HG03432 (cell line): ENCODE measurements around the gene S100A12.
"Not testable (repeated sequence)": the region's sequence is repeated elsewhere in the genome, so short reads cannot be mapped to it uniquely, and the experiment has no call there.

Experiments used
- ATAC-seq: cut with Tn5 transposase; IDR thresholded peaks from one replicate; pipeline ENCODE4 v1.9.1; 2021; ENCODE audit warnings: mild to moderate bottlenecking, moderate library complexity; ENCODE audit not compliant: unreplicated experiment

S100A12 gene

DNA sequence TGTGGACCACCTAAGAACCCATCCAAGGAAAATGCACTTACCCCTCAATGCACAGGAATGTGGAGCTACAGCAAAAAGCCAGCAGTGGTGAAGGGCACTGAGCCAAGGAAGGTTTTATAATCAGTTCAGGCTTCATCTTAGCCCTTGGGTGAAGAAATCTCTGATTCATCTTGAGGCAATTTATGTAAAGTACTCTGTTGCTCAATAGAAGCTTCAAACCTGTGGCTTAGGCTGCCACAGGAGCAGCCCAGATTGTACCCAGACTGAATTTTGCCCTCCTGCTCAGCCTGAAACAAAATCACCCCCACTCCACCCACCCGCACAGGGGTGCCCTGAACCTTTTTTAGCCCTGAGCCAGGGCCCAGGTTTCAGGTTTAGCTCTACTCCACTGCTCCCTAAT is at the start of gene S100A12:
Gene S100A12 (minus strand): TSS at position 111 of the 400 bp plus-strand sequence. CDS start 1,029 bp downstream, outside the sequence.
- no peak for ATAC-seq

DNA sequence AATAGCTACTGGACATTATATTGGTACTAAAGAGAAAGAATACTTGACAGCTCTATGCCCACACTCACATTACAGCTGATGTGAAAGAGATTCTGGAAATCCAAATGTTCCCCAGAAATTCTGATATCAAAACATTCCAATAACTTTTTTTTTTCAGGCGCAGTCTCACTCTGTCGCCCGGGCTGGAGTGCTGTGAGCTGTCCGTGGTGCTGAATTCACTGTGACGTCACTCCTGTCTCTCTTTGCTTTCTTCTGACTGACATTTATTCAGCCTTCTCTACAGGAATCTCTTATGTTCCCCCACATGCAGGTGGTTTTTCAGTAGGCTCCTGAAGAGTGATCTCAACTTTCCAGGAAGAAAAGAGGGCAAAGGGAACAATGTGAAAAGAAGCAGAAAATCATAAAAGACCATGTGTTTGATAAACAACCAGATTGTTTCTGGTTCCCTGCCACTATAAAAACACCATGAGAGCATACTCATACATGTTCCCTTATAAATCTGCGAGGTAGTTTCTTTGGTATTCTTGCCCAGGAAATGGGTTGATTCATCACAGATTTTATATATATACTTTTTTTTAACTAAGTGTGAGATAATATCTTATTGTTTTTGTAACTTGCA is 47.1 kb upstream of the S100A12 start:
- ATAC-seq: no peak

GRCh38 chr1:153420306-153420705 is 44.9 kb upstream of the S100A12 start:
- no peak for ATAC-seq

DNA sequence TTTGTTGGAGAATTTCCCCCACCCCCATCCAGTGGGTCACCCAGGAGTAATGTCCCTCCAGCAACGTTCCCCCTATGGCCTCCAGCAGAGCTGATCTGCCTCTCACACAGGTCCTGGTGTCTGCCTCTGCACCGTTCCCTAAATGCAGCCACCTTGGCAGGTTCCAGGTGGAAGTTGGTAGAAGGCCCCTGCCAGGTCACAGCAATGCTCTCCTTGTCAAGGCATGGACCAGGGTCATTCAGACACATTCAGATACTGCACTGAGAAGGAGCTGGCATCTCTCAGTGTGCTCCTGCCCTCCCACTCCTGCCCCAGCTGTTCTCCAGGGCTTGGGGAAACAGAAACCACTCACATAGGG is 44.0 kb upstream of the S100A12 start:
- not testable (repeated sequence) for ATAC-seq

DNA sequence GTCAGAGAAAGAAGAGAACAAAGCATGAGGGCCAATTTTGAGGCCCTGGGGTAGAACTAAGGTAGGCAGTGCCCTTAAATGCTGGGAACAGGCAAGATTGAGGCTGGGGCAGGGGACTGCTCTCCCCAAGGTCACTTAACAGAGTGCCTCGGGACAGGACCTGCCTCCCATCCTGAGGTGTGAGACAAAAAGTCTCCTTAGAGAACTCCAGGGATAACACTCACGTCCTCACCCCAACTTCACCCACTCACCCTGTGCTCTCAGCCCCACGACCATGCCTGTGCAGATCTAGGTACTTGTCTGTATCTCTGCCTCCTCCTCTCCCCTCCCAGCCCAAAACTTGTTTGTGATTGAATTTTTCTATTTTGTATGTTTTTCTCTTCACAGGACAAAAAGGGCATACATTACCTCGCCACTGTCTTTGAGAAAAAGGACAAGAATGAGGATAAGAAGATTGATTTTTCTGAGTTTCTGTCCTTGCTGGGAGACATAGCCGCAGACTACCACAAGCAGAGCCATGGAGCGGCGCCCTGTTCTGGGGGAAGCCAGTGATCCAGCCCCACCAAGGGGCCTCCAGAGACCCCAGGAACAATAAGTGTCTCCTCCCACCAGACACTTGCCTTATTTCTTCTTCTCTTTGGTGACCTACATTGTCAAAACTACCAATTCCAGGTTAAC is 43.5 kb upstream of the S100A12 start:
- not testable (repeated sequence) for ATAC-seq

GRCh38 chr1:153417136-153417888 is 41.9 kb upstream of the S100A12 start:
- no peak for ATAC-seq

DNA sequence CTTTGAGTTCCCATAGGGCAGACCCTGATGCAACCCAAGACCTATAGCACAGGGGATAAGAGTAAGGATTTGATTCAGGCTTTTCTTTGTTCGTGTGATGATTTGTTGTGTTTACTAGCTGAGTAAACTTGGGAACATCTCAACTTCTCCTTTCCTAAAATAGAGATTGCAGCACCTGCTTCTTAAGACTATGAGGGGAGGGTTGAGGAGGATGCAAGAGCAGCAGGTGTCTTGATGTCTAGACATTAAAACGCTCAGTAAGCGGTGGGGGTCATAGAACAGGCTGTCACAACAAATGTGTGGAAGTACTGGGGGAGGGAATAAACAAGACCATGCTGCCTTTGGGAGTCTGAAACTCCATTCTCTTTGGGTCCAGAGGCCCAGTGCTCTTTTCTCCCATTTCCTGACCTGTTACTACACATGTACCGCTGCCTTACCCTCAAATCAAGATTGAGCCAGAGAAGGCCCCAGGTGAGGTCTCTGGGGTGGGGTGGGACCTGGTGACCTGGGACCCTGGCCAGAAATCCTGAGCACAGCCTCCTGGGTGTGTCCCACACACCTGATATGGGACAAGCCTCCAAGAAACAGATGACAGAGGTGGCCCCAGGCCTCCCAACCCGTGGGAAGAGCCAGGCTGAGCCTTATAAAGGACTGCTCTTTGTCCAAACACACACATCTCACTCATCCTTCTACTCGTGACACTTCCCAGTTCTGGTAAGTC is 40.6 kb upstream of the S100A12 start, which contains the start of gene S100A7A:
Gene S100A7A (plus strand): TSS at position 671 of the 721 bp plus-strand sequence. CDS start 1,563 bp downstream, outside the sequence.
- ATAC-seq: no peak

GRCh38 chr1:153413961-153414360 is 38.5 kb upstream of the S100A12 start:
- not testable (repeated sequence) for ATAC-seq

- ATAC-seq: not testable (repeated sequence)
Observed at GRCh38 chr1:153407274-153407673, 31.9 kb upstream of the S100A12 start.

GRCh38 chr1:153405825-153406599 is 30.6 kb upstream of the S100A12 start:
- not testable (repeated sequence) for ATAC-seq

- no peak for ATAC-seq
Observed at GRCh38 chr1:153404768-153405167, 29.3 kb upstream of the S100A12 start.

- no peak for ATAC-seq
Observed at GRCh38 chr1:153404086-153404635, 28.7 kb upstream of the S100A12 start.

DNA sequence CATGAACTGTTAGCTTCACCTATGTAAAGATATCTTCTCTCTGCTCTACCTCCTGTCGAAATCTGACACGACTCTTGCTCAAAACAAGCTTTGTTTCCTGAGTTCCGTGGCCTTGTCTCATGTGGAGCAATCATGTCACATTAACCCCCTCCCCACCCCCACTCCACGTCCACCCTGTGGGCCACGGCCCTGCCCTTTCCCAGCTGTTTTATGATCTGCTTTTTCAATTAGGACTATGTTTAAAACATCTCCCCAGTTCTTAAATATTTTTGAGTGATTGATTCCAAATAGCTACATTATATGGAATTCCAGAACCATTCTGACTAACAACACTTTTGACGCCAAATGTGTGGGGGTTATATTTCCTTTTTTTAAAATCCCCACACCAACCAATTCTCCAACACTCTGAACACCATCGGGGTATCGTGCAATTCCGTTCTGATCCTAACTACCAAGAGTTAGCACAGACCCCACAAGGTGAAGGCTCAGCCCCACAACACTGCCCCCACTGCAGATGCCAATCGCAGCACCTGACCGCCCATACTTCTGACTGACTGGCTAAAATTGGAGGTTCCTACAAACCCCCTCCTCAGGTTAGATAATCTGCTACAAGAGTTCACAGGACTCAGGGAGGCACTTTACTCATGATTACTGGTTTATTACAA is 28.1 kb upstream of the S100A12 start:
- ATAC-seq: no peak

GRCh38 chr1:153402226-153402625 is 26.8 kb upstream of the S100A12 start:
- no peak for ATAC-seq

GRCh38 chr1:153401461-153401860 is 26.0 kb upstream of the S100A12 start:
- no peak for ATAC-seq

GRCh38 chr1:153400244-153400643 is 24.8 kb upstream of the S100A12 start:
- ATAC-seq: no peak

DNA sequence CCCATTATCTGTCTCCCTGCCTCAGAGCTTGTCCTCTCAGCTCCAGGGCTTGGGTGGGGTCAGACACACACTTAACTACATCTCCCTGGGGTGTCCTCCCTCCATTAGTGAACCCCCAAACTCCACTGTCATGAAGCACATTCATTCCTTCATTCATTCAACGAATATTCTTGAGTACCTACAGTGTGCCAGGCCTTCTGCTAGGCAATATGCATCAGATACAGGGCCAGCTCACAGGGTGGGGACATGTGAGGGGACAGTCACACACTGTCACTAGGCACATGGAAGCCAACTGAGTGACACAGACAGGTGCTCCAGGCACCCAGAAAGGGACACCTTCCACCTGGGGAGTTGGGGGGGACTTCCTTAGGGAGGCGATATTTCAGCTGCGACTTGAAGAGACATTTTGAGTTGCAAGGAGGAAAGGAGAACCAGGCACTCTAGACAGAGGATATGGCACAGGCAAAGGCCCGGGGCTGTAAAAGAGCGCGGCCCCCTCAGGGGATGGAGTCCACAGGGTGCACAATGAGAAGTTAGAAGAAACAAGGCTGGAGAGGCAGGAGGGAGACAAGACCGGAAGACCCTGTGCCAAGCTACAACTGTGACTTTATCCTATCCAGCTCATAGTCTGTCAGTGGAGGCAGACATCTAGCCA is 24.1 kb upstream of the S100A12 start:
- no peak for ATAC-seq

GRCh38 chr1:153397924-153398651 is 22.7 kb upstream of the S100A12 start:
- no peak for ATAC-seq
